ENCODE measurements around the gene GGTLC1.
"Not testable (repeated sequence)": the region's sequence is repeated elsewhere in the genome, so short reads cannot be mapped to it uniquely, and the experiment has no call there.

Gene GGTLC1

DNA sequence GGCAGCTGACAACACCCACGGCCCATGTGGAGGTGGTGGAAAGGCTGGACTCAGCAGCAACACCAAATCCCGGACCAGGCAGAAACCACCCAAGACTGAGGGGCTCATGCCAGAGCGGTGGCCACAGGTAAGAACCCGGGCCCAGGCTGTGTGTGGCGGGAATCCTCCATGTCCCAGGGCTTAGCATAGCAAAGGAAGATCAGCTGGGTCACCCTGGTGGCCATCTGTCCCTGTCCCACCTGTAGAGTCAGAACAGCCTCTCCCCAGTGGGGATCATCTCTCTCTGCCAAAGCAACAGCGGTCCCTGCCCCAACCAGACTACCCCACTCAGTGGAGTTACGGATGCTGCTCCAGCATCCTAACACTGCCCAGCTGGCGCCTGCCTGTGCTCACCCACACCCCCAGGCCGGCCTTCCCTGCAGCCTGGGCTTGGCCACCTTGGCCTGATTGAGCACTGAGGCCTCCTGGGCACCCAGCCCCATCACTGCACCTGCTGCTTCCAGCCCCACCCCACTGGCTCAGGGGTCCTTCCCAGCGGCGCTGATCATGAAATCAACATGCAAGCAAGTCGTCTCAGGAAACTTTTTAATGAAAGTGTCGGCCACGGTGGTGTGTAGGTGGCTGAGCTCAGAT lies 5.5 kb upstream of the GGTLC1 start:
- DNase-seq: not testable (repeated sequence)

GRCh38 chr20:23993440-23993839 lies 4.9 kb upstream of the GGTLC1 start:
- not testable (repeated sequence) for DNase-seq

- DNase-seq: not testable (repeated sequence)
These were observed 1.7 kb upstream of the GGTLC1 start for GRCh38 chr20:23990296-23990695.

DNA sequence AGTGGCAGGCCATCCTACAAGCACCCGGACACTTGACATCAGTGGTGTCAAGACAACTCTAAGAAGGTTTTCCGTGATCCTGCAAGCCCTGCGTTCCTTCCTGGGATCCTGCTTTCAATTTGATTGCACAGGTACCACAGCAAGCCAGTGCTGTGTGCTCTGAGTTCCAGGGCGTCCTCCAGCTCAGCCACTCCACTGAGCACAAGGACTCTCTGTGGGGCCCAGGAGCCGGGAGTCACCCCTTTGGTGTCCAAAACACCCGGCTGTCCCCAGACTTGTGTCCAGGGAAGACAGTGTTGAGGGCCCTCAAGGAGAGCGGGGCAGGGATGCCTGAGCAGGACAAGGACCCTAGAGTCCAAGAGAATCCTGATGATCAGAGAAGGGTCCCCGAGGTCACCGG lies 387 bp upstream of the GGTLC1 start:
- DNase-seq: not testable (repeated sequence)

DNA sequence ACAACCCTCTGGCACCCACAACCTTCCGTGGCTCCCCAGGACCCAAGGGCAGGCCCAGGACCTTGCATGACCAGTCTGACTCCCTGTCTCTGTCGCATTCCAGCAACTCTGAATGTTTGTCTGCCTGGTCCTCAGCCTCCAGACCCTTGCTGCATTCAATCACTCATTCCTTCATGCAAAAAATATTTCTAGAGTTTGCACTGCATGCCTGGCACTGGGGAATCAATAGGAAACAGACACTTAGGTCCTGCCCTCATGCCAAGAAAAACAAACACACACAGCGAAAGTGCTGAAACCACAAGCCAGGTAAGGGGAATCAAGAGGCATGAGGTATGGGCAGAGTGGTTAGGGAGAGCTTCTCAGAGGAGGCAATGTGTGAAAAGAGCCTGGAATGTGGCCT lies 1.9 kb downstream of the GGTLC1 start:
- DNase-seq: not testable (repeated sequence)

GRCh38 chr20:23986310-23986709 lies 2.3 kb downstream of the GGTLC1 start:
- DNase-seq: not testable (repeated sequence)

DNA sequence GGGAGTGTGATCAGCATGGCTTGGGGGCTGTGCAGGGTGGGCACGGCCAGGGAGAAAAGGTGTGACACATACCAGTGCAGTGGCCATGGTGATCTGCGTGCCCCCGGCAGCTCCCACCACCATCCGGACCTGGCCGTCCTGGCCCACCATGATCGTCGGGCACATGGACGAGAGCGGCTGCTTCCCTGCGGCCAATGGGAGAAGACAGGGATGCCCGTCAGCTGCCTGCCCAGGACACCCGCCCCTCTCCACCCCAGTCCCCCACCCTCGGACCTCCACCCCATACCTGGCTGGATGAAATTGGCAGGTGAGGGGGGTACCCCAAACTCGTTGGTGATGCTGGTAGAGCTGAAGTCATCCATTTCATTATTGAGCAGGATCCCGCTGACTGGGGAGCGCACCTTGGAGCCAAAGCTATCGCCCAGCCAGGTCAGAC lies 2.8 kb downstream of the GGTLC1 start:
- DNase-seq: not testable (repeated sequence)

DNA sequence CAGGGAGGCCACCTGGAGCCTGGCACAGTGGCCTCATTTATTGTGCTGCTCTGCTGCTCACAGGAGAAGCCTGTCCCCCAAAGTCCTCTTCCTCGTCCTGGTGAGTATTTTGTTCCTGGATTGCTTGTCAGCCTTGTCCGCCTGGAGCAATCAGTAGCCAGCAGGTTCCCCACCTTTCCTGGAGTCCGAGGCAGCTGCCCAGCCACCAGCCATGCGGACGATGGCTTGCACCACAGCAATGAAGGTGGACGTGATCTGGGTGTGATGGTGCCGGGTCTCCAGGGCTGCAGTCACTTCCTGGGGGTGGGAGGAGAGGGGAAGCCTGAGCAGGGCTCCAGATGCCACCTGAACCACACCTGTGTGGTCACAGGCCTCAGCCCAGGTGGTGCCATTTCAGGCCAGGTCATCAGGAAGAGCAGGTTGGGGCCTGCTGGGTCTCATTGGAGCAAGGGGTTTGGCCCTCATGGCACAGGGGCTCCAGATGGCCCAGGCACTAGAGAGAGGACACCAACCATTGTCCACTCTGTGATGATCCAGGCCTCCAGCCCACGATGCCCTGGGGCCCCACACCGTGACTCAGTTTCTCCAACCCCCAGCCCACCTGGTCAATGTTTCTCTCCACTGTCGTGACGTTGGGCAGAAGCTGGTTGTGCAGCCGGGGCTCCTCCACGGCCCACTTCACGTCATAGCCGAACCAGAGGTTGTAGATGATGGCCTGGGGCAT lies 3.4 kb downstream of the GGTLC1 start:
- not testable (repeated sequence) for DNase-seq

DNA sequence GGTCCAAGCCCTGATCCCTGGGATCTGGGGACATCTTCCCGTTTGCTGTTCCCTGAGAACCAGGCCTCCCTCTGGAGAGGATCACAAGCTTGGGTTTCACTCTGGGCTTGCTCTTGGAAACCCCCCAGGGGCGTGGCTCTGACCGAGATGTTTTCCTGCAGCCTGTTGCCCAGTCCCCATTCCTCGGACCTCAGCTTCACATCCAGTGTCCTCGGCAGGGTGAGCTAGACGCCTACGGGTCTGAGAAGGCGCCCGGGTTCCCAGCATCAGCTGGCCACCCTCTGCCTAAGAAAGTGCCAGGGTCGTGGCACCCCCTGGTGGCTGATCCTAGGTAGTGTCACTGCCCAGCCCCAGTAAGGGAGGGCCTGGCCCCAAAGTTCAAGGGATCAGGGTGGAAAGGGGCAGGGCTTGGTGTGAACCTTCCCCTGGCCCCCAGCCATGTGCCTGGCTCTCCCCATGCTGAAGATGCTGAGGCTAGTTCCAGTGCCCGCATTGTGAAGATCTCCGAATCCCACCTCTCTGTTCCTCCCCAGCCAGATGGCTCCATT lies 4.0 kb downstream of the GGTLC1 start:
- DNase-seq: not testable (repeated sequence)

- not testable (repeated sequence) for DNase-seq
These were observed 6.2 kb downstream of the GGTLC1 start for GRCh38 chr20:23982112-23983018.

DNA sequence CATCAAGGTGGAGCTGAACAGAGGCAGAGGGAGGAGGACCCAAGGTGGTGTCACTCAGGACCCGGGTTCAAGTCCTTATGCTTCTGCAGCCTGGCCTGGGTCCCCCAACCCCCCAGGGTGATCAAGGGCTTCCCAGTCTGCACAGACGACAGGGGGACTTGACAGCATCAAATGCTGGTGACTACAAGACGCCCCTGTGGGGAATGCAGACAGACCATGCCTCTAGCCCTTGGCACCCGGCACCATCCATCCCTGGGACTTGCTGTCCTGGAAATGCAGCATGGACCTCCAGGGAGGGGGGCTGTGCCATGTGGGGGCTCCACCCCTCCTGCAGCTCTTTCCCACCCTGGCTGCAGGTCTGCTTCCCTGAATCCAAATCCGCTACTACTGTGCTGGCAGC lies 7.1 kb downstream of the GGTLC1 start:
- not testable (repeated sequence) for DNase-seq

- not testable (repeated sequence) for DNase-seq
These were observed 7.6 kb downstream of the GGTLC1 start for GRCh38 chr20:23981014-23981413.

DNA sequence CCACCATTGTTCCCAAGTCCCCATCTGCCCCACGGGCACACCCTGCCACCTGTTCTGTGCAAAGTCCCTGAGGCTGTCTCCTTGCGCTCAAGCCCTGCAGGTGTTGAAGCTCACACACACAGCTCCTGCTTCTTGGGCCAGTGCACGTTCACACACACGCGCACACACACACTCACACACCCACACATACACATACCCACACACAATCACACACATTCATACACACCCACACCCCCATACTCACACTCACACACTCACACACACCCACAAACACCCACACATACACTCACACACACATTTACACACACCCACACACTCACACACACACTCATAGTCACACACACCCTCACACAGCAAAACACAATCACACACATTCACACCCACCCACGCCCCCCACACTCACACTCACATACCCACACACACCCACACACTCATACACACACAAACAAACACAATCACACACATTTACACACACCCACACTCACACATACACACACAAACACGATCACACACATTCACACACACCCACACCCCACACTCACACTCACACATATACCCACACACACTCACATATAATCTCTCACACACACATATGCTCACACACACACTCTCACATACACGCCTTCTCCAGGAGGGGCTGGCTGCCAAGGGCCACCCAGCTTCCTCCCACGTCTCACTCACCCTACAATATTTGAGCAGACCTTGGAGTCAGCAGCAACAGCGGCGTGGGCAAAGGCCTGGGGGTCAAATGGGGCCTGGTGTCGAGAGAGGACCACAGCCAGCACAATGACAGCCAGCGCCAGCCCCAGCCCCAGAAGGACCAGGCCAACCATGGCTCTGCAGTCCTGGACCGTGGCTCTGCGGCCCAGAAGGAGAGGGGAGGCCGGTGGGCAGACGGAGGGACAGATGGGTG lies 8.4 kb downstream of the GGTLC1 start:
- not testable (repeated sequence) for DNase-seq

GRCh38 chr20:23979380-23979779 lies 9.2 kb downstream of the GGTLC1 start:
- DNase-seq: not testable (repeated sequence)

DNA sequence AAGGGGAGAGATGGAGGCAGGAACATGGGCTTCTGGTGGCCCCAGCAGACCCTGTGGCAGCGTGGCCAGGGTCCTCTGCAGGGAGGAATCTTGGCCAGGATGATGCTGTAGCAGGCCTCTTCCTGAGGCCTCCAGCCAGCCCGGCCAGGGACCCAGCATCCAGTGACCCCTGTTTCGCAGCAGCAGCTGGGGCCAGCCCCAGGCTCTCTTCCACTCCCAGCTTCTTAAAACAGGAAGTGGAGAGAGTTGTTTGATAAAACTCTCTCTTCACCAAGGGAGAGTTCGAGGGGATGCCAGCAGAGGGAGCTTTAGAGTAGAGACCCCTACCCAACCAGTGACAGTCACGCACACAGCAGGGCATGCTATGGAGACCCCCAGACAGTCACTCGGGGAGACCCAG lies 10.1 kb downstream of the GGTLC1 start:
- DNase-seq: not testable (repeated sequence)

DNA sequence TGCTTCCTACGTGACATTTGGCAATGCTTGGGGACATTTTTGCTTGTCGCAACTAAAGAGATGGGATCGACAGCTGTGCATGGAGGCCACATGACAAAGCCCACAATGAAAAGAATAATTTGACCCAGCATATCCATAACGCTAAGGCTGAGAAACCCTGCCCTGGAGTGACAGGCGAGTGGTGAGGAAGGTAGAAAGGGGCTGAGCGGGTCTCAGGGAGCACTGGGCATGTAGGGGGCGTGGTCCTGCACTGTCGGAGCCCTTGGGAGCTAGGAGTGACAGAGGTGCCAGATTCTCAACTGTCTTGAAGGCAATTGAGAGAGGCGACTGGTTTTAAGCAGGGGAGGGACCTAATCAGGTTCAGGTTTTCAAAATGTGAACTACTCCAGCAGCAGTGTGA lies 13.6 kb downstream of the GGTLC1 start:
- no peak for DNase-seq

- no peak for DNase-seq
These were observed 17.3 kb downstream of the GGTLC1 start for GRCh38 chr20:23971310-23971709.

DNA sequence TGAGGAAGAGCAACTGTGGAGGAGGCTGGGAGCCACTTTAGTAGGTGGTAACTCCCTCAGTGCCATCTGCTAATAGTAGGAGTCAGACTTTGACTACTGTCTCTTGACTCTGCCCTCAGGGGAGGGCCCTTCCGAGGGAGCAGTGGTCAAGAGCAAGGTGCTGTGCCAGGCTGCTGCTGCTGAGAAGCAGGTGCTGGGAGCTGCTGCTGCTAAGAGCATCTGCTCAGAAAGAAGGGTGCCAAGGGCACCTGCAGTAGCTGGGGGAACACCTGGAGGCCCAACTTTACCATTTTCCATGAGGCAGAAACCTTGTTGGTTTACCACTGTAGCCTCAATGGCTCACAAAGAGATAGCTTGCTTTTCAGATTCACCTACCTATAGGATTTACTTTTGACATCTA lies 18.5 kb downstream of the GGTLC1 start:
- no peak for DNase-seq

DNA sequence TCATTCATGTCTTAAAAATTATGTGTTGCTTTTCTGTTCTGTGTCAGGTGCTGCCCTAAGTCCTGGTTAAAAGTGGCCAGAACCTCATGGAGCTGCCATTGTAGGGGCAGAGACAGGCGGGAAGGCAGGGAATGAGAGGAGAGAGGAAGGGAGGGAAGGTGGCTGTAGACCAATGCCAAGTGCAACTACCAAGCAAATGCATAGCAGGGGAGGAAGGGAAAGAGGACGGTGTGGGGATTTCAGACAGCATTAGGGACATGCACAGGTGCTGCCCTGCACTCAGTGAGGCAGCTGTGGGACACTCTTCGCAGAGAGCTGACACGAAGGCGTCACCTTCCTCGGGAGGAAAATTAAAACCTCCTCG lies 21.0 kb downstream of the GGTLC1 start:
- no peak for DNase-seq

DNA sequence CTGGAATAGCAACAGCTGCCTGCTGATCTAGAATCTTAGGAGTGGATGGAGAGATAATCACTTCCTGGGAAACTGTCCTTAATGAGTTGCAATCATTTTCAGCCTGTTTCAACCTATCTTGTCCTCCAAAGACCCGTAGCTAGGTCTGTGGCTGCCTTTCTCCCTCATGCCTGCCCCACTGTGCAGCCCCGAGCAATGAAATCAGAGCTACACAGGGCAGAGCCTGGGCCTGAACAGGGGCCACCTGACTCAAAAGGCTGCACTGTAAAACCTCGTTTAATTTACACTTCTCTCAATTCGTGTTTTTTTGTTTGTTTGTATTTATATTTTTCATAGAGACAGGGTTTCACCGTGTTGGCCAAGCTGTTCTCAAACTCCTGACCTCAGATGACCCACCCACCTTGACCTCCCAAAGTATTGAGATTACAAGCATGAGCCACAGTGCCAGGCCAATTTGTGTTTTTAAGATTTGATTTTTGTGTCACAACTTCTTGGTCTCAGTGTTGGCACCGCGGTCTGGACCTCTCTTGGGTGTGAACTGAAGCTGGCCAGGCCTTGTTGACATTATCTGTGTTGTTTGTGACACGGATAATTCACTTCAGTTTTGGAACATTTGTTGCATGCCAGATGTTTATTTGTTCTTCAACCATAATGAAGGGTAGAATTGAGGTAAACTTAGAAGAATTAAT lies 21.5 kb downstream of the GGTLC1 start:
- no peak for DNase-seq

DNA sequence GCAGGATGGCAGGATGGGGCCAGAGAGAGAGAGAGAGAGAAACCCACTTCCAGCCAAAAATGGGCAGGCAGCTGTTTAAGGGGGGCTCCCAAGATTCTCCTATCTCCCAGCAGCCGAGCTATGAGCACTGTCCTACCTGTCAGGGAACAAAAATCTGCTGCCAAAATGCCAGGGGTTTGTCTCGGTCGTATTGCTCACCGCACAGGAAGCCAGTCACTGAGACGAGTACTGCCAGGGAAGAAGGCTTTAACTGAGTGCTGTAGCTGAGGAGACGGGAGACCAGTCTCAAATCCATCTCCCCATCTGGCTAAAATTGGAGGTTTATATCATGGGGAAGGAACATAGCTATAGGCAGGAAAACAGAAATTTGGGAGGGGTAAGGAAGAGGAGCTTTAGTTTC lies 22.3 kb downstream of the GGTLC1 start:
- DNase-seq: no peak
